HEK293T (cell line): ENCODE measurements around the gene FAM219B.

Experiments used
- ARNT ChIP-seq: fragments of 450-650 bp; IDR thresholded peaks from 2 replicates; pipeline ENCODE4 v1.6.1; 2017; ENCODE audit warnings: mild to moderate bottlenecking
- BHLHE40 ChIP-seq: fragments of 450-650 bp; IDR thresholded peaks from 2 replicates; pipeline ENCODE4 v1.6.1; 2016; ENCODE audit warnings: mild to moderate bottlenecking, moderate library complexity, borderline replicate concordance
- NFRKB ChIP-seq: fragments of 450-650 bp; IDR thresholded peaks from 2 replicates; pipeline ENCODE4 v1.6.1; 2016; ENCODE audit warnings: mild to moderate bottlenecking, moderate library complexity
- SUZ12 ChIP-seq: fragments of 450-650 bp; IDR thresholded peaks from 2 replicates; pipeline ENCODE4 v1.6.1; 2016; ENCODE audit warnings: mild to moderate bottlenecking
- TARDBP ChIP-seq: fragments of 450-650 bp; IDR thresholded peaks from 2 replicates; pipeline ENCODE4 v1.6.1; 2016

GRCh38 chr15:74893627-74894026 is 13.0 kb downstream of the FAM219B start:
- no peak for TF ChIP-seq TARDBP
- TF ChIP-seq SUZ12 = no peak
- TF ChIP-seq NFRKB = no peak
- no peak for TF ChIP-seq ARNT
- TF ChIP-seq BHLHE40 = no peak
